Glomerular visceral epithelial cell (primary cell): ENCODE measurements around the gene ZKSCAN8.
A peak's percentile ranks its signal among the peaks of the same experiment; 100 is the strongest.
"Not testable (repeated sequence)": the region's sequence is repeated elsewhere in the genome, so short reads cannot be mapped to it uniquely, and the experiment has no call there.

Experiments
- DNase-seq: peaks from one replicate; pipeline ENCODE4 v3.0.0-alpha.2; 2016; ENCODE audit errors: extremely low spot score

Gene ZKSCAN8

GRCh38 chr6:28141500-28142329 lies at the start of gene ZKSCAN8:
TSS of gene ZKSCAN8 (plus strand) at chr6:28141883. CDS start at chr6:28148408, 6,525 bp downstream.
- DNase-seq: peak; percentile 91

- not testable (repeated sequence) for DNase-seq
Observed at GRCh38 chr6:28102222-28102621, 39.5 kb upstream of the ZKSCAN8 start.

GRCh38 chr6:28102699-28103098 lies 39.0 kb upstream of the ZKSCAN8 start:
- DNase-seq: not testable (repeated sequence)

- peak; percentile 80 for DNase-seq
Observed at GRCh38 chr6:28104392-28105244, 37.1 kb upstream of the ZKSCAN8 start.

GRCh38 chr6:28105245-28105639 lies 36.4 kb upstream of the ZKSCAN8 start:
- peak; percentile 1 for DNase-seq

GRCh38 chr6:28107506-28107905 lies 34.2 kb upstream of the ZKSCAN8 start:
- no peak for DNase-seq

GRCh38 chr6:28111964-28112363 lies 29.7 kb upstream of the ZKSCAN8 start:
- DNase-seq: no peak

- DNase-seq: no peak
Observed at GRCh38 chr6:28115799-28116198, 25.9 kb upstream of the ZKSCAN8 start.

GRCh38 chr6:28117386-28118050 lies 24.2 kb upstream of the ZKSCAN8 start:
- no peak for DNase-seq

GRCh38 chr6:28118217-28118616 lies 23.5 kb upstream of the ZKSCAN8 start:
- no peak for DNase-seq

- no peak for DNase-seq
Observed at GRCh38 chr6:28121876-28122275, 19.8 kb upstream of the ZKSCAN8 start.

GRCh38 chr6:28122283-28122682 lies 19.4 kb upstream of the ZKSCAN8 start:
- not testable (repeated sequence) for DNase-seq

- peak; percentile 85 for DNase-seq
Observed at GRCh38 chr6:28124350-28124970, 17.2 kb upstream of the ZKSCAN8 start, which contains the start of gene ZSCAN16. TSS of gene ZSCAN16 (plus strand) at chr6:28124609. CDS start at chr6:28125444, 835 bp downstream.

GRCh38 chr6:28124971-28125353 lies 16.7 kb upstream of the ZKSCAN8 start:
- DNase-seq: no peak

- no peak for DNase-seq
Observed at GRCh38 chr6:28125401-28125800, 16.3 kb upstream of the ZKSCAN8 start.

- peak; percentile 49 for DNase-seq
Observed at GRCh38 chr6:28134015-28134414, 7.7 kb upstream of the ZKSCAN8 start.

- no peak for DNase-seq
Observed at GRCh38 chr6:28134716-28135115, 7.0 kb upstream of the ZKSCAN8 start.

GRCh38 chr6:28135393-28135792 lies 6.3 kb upstream of the ZKSCAN8 start:
- DNase-seq: no peak

GRCh38 chr6:28136585-28137504 lies 4.8 kb upstream of the ZKSCAN8 start:
- peak; percentile 95 for DNase-seq

GRCh38 chr6:28137505-28137981 lies 4.1 kb upstream of the ZKSCAN8 start:
- peak; percentile 58 for DNase-seq
